ENCODE results near the gene SRRM3.

GRCh38 chr7:76173566-76174205 lies 28.0 kb upstream of the SRRM3 start:
- TF ChIP-seq CTCF (IDR thresholded peaks at IDR 0.05), result no peak
- TF ChIP-seq, protein P1, sequence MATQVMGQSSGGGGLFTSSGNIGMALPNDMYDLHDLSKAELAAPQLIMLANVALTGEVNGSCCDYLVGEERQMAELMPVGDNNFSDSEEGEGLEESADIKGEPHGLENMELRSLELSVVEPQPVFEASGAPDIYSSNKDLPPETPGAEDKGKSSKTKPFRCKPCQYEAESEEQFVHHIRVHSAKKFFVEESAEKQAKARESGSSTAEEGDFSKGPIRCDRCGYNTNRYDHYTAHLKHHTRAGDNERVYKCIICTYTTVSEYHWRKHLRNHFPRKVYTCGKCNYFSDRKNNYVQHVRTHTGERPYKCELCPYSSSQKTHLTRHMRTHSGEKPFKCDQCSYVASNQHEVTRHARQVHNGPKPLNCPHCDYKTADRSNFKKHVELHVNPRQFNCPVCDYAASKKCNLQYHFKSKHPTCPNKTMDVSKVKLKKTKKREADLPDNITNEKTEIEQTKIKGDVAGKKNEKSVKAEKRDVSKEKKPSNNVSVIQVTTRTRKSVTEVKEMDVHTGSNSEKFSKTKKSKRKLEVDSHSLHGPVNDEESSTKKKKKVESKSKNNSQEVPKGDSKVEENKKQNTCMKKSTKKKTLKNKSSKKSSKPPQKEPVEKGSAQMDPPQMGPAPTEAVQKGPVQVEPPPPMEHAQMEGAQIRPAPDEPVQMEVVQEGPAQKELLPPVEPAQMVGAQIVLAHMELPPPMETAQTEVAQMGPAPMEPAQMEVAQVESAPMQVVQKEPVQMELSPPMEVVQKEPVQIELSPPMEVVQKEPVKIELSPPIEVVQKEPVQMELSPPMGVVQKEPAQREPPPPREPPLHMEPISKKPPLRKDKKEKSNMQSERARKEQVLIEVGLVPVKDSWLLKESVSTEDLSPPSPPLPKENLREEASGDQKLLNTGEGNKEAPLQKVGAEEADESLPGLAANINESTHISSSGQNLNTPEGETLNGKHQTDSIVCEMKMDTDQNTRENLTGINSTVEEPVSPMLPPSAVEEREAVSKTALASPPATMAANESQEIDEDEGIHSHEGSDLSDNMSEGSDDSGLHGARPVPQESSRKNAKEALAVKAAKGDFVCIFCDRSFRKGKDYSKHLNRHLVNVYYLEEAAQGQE (IDR thresholded peaks at IDR 0.05; ENCODE audit: low read depth, low read length), result no peak
- TF ChIP-seq ELF1 (IDR thresholded peaks at IDR 0.05), result no peak
